Measurements from ENCODE around the gene BUD23.
"Not testable (repeated sequence)": the region's sequence is repeated elsewhere in the genome, so short reads cannot be mapped to it uniquely, and the experiment has no call there.

BUD23 gene, protein sequence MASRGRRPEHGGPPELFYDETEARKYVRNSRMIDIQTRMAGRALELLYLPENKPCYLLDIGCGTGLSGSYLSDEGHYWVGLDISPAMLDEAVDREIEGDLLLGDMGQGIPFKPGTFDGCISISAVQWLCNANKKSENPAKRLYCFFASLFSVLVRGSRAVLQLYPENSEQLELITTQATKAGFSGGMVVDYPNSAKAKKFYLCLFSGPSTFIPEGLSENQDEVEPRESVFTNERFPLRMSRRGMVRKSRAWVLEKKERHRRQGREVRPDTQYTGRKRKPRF

DNA sequence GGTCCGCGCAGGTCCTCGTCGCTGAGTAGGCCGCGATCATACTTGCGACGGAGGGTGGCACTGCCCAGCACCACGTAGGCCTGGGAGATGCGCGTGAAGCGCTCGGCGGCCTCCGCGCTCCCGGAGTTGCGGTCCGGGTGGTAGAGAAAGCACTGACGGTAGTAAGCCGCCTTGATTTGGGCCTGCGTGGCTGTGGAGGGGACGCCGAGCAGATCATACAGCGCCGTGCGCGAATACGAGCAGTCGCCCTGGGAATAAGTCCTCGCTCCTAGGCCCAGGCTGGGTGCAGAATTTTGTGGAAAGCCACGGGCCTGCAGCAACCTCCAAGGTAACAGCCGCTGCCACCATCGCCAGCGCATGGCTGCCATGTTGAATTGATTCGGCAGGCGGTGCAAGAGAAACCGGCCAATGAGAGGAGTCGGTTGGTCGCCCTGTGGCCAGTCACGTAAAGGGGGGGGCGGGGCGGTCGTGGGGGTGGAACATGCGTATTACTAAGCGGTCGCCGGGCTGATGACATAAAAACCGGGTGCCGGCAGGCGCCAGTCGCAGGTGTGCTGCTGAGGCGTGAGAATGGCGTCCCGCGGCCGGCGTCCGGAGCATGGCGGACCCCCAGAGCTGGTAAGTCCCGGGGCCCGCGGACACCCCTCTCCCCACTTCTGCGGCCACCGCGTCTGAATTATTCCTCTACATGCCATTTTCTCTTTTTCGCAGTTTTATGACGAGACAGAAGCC, at the start of gene BUD23, which contains the start of gene DNAJC30:
Gene BUD23, plus strand, starts transcription at position 542 of the 732 bp plus-strand sequence. Its CDS starts 29 bp downstream, at position 571.
Gene DNAJC30, minus strand, starts transcription at position 398 of the 732 bp plus-strand sequence. Its CDS starts 30 bp downstream, at position 368.
- DNase-seq, result no peak

DNA sequence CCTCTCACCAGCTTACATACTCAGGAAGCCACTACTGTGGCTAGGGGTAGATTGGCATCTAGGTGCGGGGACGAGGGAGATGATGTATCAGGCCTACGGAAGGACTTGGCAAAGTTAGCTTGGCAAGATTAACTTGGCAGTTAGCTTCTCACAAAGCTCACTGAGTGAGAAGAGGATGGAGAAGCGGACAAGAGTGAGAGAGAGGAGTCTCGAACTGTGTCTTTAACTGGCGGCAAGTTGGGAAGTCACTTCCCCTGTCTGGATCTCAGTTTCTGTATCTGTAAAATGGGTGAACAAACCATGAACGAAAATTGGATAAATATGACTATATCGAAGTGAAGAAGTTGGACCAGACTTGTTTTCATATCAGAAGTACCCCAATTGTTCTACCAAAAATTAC, 49.6 kb upstream of the BUD23 start:
- DNase-seq, result no peak

DNA sequence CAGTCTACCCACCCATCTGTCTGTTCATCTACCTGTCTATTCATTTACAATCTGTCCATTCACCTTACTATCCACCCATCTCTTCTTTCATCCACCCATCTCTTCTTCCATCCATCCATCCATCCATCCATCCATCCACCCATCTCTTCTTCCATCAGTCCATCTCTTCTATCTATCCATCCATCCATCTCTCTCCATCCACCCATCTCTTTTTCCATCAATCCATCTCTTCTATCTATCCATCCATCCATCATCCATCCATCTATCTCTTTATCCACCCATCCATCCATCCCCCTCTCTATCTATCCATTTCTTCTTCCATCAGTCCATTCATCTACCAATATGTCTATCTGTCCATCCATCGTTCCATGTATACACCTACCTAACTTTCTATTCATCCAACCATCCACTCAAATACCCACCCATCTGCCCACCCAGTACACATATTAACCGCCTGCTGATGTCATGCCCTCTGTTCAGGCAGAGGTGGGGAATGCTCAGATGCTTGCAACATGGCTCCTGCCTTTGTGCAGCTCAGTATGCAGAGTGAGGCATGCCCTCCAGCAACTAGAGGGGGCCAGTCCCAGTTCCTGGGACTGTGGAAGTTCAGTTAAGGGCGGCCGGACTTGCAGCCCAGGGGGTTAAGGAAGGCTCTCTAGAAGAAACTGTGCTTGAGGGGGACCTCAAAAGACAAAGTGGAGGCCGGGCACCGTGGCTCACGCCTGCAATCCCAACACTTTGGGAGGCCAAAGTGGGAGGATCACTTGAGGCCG, 47.8 kb upstream of the BUD23 start:
- no peak for DNase-seq

DNA sequence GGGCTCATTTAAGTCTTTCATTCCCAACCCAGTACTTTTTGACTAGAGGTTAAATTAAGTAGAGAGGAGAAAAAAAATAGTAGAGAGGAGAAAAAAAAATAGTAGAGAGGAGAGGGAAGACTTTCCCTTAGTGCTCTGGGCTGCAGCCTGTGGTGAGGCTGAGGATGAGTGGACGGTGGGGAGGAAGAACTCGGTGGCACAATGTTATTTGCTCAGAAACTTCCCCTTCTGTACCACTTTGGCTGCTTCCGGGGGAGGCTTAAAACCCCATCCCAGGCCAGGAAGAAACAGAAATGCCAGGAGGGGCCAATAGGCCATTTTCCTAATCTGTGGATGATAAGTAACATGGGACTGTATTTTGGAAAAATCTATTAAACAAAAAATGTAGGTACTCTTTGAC, 44.5 kb upstream of the BUD23 start:
- DNase-seq, result no peak

DNA sequence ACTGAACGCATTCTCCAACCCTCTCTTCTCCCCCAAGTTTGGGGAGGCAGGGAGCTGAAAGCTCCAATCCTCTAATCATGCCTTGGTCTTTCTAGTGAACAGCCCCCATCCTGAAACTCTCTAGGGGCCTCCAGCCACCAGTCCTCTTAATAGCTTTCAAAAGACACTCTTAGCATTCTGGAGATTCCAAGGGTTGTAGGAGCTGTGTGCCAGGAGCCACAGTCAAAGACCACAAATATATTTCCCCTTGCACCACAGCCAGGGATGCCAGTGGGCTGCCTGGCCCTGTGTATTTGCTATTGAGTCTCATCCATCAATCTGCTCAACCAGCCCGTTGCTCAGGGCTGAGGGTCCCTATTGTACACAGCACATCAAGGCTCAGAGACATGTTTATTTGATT, 40.6 kb upstream of the BUD23 start:
- DNase-seq, result no peak

DNA sequence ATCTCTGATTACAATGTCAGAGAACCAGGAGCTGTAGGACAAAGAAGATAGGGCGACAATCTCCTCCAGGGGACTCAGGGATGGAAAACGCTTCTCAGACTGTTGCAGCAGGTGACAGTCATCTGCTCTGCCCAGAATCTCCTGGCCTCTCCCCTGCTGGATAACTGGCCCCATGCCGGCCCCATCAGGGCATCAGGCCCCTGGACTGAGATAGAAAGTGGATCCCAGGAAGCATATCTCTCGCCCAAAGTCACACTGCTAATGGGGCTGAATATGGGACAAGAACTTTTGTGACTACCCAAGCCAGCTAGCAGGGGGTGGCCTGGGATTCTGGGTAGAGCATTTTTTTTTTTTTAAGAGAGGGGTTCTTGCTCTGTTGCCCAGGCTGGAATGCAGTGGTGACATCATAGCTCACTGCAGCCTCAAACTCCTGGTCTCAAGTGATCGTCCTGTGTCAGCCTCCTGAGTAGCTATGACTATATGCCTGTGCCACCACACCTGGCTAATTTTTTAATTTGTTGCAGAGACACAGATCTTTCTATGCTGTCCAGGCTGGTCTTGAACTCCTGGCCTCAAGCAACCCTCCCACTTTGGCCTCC, 38.6 kb upstream of the BUD23 start:
- DNase-seq, result no peak

DNA sequence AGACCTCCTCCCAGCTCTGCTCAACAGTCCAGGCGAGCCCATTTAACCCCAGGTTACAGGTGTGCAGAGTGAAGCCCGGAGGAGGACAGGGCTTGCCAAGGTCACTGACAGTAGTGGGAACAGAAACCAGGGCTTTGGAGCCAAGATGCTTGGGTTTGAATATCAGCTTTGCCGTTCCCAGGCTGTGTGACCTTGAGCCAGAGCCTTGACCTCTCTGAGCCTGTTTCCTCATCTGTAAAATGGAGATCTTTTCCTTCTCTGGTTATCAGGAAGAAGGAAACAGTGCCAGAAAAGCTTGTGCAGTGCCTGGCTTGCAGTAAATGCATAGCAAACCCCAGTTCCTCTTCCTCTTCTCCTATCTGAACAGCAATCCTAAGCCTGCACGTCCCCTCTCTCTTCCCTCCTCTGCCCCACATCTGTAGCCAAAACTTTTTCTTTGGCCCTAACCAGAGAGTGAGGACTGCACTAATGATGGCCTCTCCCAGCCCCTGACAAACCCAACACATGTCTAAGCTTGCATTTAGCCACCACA, 37.7 kb upstream of the BUD23 start:
- no peak for DNase-seq

DNA sequence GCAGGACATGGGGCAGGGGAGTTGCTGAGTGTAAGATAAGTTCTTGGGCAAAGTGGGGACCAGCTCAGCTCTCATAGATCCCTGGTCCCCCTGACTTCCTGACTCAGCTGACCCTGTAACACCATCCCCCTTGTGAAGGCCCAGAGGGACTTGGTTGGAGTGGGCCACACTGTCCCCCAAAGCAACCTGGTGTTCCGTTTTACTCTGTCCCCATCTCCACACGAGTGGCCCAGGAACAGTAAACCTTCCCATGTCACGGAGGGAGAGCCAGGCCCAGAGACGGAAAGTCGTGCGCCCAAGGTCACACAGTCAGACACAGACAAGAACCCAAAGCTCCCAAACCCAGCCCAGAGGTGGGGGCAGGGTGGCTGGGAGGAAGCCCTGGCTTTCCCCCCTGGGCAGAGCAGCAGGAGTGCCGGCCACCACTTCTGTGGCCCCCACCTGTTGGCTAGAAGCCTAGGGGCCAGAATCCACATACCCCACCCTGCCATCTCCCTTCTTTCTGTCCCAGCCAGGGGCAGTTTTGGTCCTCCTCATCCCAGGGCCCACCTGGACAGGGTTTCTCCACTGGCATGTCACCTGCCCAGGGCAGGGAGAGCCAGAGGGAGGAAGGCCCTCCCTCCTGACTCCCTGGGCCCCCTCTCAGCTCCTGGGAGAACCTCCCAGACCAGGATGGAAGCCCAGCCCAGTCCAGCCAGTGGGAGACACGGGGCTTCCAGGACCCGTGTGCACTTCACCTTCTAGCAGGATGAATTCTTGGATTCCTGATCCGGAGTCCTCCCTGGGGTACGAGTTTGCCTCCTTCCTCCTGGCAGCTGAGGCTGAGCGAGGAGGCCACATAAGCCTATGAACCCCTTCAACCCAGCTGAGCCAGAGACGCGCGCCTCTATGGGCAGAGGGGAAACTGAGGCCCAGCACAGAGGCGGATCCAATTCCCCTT, 36.3 kb upstream of the BUD23 start:
- DNase-seq, result no peak

DNA sequence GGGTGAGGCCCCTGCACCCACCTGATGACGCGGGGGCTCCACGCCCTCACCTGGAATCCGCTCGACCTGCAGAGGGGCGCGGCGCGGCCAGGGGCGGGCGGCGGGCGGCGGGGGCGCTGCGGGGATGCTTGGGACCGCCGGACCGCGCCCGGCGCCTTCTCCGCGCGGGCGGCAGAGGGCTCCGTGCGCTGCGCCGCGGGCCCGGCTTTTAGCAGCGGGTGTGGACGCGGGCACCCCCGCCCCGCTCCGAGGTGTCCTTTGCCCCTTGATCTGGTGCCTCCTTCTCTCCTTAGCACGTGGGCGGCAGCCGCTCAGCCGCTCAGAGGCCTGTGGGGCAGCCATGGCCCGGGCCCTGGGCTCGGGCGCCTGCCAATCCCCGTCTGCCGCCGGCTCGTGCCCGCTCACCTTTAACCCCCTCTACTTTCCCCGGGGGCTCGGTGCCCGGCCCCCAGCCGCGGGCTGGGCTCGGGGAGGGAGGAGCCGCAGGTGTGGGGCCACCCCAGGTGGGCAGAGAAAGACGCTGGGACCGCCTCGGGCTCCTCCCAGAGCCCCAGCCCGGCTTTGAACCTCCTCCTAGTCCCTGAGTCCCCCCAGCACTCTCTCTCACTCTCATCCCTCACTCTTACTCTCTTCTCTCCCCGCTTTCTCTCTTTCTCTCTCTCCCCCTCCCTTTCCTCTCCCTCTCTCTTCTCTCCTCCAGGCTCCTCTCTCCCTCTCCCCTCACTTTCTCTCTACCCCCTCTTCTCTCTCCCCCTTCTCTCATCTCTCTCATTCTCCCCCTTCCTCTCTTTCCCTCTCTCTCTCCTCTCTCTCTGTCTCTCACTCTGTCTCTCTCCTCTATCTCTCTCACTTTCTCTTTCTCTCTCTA, 35.4 kb upstream of the BUD23 start:
- no peak for DNase-seq

DNA sequence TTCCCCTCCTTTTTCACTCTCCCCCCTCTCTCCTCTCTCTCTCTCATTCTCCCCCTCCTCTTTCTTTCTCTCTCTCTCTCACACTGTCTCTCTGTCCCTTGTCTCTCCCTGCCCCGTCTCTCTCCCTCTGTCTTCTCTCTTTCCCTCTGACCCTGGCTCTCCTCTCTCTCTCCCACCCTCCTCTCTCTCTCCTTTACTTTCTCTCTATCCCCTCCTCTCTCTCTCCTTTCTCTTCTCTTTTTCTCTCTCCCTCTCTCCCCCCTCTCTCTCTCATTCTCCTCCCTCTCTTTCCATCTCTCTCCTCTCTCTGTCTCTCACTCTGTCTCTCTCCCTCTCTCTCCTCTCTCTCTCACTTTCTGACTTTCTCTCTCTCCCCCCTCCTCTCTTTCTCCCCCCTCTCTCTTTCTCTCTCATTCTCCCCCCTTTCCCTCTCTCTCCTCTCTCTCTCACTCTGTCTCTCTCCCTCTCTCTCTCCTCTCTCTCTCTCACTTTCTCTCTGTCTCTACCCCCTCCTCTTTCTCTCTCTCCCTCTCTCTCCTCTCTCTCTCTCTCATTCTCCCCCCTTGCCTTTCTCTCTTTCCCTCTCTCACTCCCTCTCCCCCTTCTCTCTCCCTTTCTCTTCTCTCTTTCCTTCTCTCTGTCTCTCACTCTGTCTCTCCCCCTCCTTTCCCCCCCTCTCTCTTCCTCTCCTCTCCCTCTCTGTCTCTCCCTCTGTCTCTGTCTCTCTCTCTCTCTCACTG, 34.6 kb upstream of the BUD23 start:
- DNase-seq, result no peak

DNA sequence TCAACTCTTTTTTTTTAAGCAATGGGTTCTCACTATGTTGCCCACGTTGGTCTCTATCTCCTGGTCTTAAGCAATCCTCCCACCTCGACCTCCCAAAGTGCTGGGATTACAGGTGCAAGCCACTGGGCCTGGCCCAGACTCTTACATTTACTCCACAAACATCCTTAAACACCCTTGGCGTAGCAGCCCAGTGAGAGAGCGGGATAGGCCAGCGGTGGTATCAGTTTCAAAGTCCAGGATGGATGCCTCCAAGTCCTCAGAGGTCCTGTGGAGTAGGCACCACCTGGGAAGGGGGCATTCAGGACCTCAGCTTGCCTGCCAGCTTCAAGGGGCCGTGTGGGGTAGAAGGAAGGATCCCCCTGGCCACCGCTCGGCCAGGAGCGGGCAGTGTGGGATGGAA, 33.8 kb upstream of the BUD23 start:
- DNase-seq, result no peak

DNA sequence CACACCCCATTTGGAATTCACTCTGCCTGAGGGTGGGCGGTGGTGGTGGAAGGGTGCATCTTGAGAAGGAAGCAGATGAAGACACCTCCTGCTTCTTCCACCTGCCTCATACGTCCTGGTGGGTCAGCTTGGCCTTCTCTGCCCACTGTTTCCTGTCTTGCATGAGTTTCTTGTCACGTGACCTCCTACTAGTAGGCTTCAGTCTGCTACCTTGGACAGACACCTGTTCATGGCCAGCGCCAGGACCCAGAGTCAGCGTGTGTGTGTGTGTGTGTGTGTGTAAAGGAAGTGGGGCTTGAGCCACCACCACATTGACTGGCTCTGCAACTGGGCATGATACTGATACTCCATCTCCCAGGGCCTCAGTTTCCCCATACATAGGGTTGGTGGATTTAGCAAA, 32.9 kb upstream of the BUD23 start:
- DNase-seq, result no peak

DNA sequence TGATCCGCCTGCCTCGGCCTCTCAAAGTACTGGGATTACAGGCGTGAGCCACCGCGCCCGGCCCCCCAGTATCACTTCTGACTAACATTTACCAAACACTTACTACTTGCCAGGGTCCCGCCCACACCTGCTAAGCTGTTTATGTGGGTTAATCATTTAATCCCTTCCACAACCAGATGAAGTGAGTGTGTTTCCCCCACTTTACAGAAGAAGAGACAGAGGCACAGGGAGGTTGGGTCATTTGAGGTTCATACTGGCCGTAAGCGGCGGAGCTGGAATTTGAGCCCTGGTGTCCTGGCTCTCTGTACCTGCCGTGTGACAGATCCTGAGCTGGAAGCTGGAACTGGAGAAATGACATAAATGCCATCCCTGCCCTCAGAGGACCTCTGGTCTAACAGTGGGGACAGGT, 30.9 kb upstream of the BUD23 start:
- no peak for DNase-seq

DNA sequence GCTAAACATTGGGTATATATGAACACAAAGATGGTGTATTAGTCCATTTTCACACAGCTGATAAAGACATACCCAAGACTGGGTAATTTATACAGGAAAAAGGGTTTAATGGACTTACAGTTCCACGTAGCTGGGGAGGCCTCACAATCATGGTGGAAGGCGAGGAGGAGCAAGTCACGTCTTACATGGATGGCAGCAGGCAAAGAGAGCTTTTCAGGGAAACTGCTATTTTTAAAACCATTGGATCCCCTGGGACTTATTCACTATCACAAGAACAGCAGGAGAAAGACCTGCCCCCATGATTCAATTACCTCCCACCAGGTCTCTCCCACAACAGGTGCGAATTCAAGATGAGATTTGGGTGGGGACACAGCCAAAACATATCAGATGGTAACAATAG, 28.1 kb upstream of the BUD23 start:
- not testable (repeated sequence) for DNase-seq

DNA sequence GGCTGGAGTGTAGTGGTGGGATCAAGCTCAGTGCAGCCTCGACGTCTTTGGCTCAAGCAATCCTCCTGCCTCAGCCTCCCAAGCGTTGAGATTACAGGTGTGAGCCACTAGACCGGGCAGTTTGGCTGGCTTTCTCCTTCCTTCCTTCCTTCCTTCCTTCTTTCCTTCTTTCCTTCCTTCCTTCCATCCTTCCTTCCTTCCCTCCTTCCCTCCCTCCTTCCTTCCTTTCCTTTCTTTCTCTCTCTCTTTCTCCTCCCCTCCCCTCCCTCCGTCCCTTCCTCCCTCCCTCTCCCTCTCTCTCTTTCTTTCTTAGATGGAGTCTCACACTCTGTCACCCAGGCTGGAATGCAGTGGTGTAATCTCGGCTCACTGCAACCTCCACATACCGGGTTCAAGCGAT, 23.4 kb upstream of the BUD23 start:
- DNase-seq, result no peak

DNA sequence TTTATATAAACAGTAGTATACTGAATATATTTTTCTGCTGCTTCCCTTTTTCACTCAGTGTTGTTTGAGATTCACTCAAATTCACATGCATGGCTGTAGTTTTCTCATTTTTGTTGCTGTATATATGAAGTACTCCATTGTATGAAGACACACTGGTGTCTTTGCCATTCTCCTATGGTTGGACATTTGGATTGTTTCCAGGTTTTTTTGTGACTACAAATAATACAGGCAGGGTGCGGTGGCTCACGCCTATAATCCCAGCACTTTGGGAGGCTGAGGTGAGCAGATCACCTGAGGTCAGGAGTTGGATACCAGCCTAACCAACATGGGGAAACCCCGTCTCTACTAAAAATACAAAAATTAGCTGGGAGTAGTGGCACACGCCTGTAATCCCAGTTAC, 22.8 kb upstream of the BUD23 start:
- not testable (repeated sequence) for DNase-seq

DNA sequence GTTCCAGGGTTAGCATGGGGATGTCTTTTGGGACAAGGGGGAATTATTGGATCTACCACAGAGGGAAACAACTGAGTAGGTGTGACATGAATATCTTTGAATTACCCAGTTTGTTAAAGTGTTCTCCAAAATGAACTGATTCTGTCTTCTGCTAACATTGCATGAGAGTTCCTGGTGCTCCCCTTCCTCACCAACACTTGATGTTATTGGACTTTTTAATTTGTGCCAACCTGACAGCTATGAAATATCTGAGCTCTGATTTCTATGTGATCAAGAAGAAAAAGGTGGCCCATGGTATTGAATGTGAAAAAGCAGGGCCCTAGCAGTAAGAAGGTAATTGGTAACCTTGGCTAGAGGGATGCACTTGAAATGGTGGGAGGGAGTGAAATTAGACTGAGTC, 20.4 kb upstream of the BUD23 start:
- DNase-seq, result no peak

DNA sequence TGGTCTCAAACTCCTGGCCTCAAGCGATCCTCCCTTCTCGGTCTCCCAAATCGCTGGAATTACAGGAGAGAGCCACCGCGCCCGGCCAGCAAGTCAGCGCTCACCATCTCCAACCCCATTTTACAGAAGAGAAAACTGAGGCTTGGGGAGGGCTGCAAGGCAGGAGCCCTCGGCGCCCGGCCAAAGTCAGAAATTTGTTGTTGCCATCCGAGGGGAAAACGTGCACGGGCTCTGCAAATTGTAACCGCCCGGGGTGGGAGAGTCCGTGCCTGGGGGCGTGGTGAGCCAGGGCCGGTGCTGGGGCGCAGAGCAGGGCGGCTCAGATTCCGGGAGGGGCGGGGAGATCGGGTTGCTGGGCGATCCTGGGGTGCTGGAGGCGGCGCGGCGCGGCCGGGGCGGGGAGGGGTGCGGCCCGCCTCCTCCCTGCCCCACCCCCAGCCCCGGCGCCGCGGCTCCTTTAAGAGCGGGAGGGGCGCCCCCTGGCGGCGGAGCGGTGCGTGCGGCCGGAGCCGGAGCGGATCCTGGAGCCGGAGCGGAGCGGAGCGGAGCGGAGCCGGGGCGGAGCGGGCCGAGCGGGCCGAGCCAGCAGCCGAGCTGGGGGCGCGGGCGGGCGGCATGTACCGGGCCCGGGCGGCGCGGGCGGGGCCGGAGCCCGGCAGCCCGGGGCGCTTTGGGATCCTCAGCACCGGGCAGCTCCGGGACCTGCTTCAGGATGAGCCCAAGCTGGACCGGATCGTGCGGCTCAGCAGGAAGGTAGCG, 15.9 kb upstream of the BUD23 start, which contains the start of gene VPS37D:
Gene VPS37D, plus strand, starts transcription at position 488 of the 759 bp plus-strand sequence. Its CDS starts 128 bp downstream, at position 616.
- DNase-seq, result no peak
